Liver (tissue), 2 donors: ENCODE results near the gene KIRREL3.

Experiments used
- FOXA1 ChIP-seq: IDR thresholded peaks from 2 replicates; pipeline ENCODE4 v1.6.1; 2016; ENCODE audit warnings: antibody characterized with exemption
- TF ChIP-seq, protein P1 (sequence below): fragments of 150-350 bp; IDR thresholded peaks from 2 replicates; pipeline ENCODE4 v1.5.1; 2017; ENCODE audit warnings: improper control_type of control experiment, low read depth, low read length; ENCODE audit not compliant: missing input control
- TF ChIP-seq, protein P2 (sequence below): IDR thresholded peaks from 2 replicates; pipeline ENCODE4 v1.6.1; 2016; ENCODE audit warnings: antibody characterized with exemption
- donor health status: healthy.

DNA sequence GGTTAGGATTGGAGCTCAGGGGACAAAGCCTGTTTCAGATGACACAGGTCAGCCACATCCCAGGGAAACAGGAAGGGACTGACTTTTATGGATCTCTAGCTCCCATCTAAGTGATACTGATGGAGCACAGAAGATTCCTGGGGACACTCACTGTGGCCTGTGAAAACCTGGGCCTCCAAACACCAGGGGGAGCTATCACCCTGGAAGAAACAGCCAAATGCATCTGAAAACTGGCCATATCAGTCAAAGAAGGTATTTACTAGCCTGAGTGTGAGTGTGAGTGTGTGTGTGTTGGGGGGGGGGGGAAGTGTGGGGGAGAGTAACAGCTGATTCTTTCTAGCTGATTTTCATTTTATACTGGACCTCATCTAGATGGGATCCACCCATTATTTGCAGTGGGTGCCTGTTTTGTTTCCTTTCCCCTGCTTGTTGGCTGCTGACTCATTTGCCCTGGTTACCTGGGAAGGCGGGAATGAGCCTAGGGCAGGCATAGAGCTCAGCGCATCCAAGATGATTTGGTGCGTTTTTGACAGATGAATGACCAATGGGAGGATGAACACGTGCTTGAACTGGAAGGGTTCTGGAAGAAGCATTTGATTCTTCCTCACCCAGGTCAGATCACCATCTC, 284.0 kb downstream of the KIRREL3 start:
- TF ChIP-seq, protein P1, sequence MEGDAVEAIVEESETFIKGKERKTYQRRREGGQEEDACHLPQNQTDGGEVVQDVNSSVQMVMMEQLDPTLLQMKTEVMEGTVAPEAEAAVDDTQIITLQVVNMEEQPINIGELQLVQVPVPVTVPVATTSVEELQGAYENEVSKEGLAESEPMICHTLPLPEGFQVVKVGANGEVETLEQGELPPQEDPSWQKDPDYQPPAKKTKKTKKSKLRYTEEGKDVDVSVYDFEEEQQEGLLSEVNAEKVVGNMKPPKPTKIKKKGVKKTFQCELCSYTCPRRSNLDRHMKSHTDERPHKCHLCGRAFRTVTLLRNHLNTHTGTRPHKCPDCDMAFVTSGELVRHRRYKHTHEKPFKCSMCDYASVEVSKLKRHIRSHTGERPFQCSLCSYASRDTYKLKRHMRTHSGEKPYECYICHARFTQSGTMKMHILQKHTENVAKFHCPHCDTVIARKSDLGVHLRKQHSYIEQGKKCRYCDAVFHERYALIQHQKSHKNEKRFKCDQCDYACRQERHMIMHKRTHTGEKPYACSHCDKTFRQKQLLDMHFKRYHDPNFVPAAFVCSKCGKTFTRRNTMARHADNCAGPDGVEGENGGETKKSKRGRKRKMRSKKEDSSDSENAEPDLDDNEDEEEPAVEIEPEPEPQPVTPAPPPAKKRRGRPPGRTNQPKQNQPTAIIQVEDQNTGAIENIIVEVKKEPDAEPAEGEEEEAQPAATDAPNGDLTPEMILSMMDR = peak; percentile 72
- no peak for TF ChIP-seq FOXA1
- TF ChIP-seq, protein P2, sequence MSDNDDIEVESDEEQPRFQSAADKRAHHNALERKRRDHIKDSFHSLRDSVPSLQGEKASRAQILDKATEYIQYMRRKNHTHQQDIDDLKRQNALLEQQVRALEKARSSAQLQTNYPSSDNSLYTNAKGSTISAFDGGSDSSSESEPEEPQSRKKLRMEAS = no peak
